Activated naive CD4-positive, alpha-beta T cell treated with anti-CD3 and anti-CD28 coated beads for 36 hours (primary cell): ENCODE results near the gene RAB11FIP5. TPM values are rescaled to one million over a fixed set of nuclear protein-coding genes. Genes with fewer than 3 reads are reported as not detected.
A peak's percentile ranks its signal among the peaks of the same experiment; 100 is the strongest.

Experiments
- CTCF ChIA-PET: fragments of 350-600 bp; sonication (Branson Sonifier 250); formaldehyde crosslinking; loops from one replicate; lab custom pipeline; 2021; ENCODE audit warnings: antibody characterized with exemption; lab: Charles Lee
- DNase-seq: peaks from one replicate; pipeline ENCODE4 v3.0.0-alpha.2; 2020
- H3K27ac Mint-ChIP-seq: one replicate; pipeline ENCODE4 v1.8.0; 2021; ENCODE audit warnings: mild to moderate bottlenecking, mixed read lengths
- H3K27me3 Mint-ChIP-seq: one replicate; pipeline ENCODE4 v1.8.0; 2021; ENCODE audit warnings: low read depth, mixed read lengths
- H3K36me3 Mint-ChIP-seq: one replicate; pipeline ENCODE4 v1.8.0; 2021; ENCODE audit warnings: low read depth, mixed read lengths
- H3K4me1 Mint-ChIP-seq: one replicate; pipeline ENCODE4 v1.8.0; 2021; ENCODE audit warnings: low read depth, mixed read lengths
- H3K4me3 Mint-ChIP-seq: one replicate; pipeline ENCODE4 v1.8.0; 2021; ENCODE audit warnings: mild to moderate bottlenecking, moderate library complexity, mixed read lengths
- H3K9me3 Mint-ChIP-seq: one replicate; pipeline ENCODE4 v1.8.0; 2021; ENCODE audit warnings: mixed read lengths
- intact Hi-C: fragments of 100-400 bp; cut with micrococcal nuclease; formaldehyde crosslinking; loops from one replicate; pipeline ENCODE4 v1.15.1; 2023
- total RNA-seq, 2 experiments: library from RNA; stranded (reverse); gene quantifications; one replicate each; pipeline ENCODE4 v1.2.3, GENCODE V29; 2021

The RAB11FIP5 gene, protein sequence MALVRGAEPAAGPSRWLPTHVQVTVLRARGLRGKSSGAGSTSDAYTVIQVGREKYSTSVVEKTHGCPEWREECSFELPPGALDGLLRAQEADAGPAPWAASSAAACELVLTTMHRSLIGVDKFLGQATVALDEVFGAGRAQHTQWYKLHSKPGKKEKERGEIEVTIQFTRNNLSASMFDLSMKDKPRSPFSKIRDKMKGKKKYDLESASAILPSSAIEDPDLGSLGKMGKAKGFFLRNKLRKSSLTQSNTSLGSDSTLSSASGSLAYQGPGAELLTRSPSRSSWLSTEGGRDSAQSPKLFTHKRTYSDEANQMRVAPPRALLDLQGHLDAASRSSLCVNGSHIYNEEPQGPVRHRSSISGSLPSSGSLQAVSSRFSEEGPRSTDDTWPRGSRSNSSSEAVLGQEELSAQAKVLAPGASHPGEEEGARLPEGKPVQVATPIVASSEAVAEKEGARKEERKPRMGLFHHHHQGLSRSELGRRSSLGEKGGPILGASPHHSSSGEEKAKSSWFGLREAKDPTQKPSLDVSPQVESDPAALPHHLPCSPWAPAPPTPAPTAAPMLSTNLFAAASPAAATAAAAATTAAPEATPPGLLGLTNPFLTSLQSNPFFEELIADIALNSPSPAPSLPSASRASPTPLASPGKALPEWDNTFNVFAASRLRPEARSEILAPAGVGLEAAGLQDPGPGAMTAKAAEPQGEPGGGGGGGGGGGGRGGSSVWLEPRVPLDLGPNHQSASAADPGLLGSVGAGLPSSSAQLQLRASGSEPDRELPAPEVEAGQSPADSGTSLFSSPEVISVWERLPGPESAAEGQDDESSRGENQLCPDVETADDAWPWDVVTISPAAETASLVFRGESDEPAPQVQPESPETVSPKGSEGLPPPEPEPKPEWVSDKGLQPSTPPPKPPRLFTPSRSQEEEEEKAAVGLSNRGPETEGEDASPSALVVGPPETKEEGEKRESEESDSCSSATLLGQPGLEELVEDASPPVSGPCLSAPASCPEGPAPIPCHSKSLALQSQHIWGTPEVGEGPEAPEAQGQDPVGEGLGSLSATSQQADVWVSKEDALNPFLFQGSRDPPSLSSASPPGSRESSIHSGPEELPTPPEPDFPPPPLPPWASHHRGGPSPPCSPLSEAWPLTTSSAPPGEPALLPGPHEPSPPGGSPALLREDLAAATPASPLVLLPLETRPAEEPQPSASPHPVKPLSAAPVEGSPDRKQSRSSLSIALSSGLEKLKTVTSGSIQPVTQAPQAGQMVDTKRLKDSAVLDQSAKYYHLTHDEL (N-terminal part only)
- total RNA-seq = 1 to 10 TPM; 7.3 to 7.4 TPM

DNA sequence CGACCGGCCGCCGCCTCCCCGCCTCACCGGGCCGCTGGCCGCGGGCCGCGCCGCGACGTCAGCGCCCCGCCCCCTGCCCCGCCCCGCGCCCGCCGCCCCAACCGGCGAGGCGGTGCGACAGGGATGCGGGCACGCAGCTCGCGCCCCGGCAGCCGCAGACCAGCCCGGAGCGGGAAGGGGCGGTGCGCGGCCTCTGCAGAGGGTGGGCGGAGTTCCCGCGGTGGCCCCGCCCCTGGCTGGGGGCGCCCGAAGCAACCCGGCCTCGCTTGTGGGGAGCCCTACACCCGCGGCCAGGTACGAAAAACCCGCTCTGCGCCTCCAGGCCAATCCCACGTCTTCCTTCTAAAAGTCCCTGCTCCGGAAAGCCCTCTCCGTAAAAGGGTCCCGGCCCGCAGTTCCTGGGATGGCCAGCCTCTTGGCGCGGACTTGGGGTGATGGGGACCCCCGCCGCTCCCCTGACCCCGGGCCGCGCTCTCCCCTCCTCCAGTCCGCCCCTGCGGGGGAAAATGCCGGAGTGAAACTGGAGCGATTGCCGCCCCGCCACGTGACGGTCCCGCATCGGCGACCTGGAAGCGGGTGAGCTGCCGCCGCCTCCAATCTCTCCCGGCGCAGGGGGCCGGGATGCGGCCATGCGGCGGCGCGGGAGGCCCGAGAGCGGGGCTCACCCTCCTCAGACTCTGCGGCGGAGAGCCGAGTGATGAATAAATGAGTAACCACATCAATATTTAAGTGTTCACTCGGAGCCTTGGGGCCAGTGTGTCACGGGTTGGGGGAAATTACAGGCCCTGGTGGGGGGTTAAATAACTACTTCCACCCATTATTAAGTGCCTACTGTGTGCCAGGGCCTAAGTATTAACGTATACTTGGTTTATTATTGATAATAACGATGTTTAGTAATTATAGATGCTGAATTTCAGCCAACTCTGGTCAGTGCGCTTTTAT is at the start of gene RAB11FIP5:
Gene RAB11FIP5 (minus strand): TSS at position 36 of the 942 bp plus-strand sequence. CDS start 171 bp downstream, outside the sequence.
- H3K27ac Mint-ChIP-seq = no peak within 1 kb of the TSS
- intact Hi-C loops = loop anchor here (1.0 to 10.0 kb wide), 9 partner anchors 42 to 1722 kb away; partner anchors contain the start of genes EGR4, EMX1, HK2 and INO80B
- peak within 1 kb of the TSS; percentile 81 for H3K4me3 Mint-ChIP-seq
- peaks cover 21% of the 10 kb centered on the region for H3K4me1 Mint-ChIP-seq
- peaks cover 1% of the 10 kb centered on the region for H3K36me3 Mint-ChIP-seq
- H3K9me3 Mint-ChIP-seq = no peaks in the 10 kb centered on the region
- DNase-seq = peak; percentile 78
- CTCF ChIA-PET = interaction anchor here (1.0 to 4.2 kb wide), 2 partner anchors 64 to 227 kb away, joined by 3 to 18 read pairs; no protein-coding TSS in a partner anchor
- H3K27me3 Mint-ChIP-seq = no peaks in the 10 kb centered on the region

DNA sequence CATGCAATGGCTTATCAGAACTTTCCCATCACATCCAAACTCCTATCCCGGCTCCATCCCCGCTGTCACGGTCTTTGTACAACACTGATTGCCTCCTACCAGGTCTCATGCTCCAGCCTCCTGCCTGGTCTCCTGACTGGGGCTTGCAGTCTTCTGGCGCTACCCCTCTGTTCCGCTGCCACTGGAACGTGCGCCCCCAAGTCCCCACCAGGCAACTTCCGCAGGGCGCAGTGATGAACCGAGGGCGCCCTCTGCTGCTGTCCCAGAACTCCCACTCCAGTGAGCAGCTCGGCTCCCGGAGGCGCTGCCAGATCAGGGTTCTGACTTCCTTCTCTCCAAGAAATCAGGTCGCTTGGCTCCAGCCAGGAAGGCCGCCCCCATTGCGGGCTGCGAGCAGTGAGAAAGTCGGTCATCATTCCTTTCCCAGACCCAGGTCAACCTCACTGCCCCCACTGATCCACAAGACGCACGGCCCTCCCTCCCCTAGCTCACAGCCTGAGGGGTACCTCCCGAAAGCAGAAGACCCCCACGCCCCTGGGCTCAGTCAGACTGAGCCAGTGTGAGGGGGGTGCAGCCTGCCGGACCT is 43.9 kb upstream of the RAB11FIP5 start:
- Mint-ChIP-seq H3K4me1 (no peaks in the 10 kb centered on the region), H3K27me3 (peaks cover 30% of the 10 kb centered on the region), H3K36me3 (no peaks in the 10 kb centered on the region), H3K9me3 (no peaks in the 10 kb centered on the region), H3K27ac (no peak overlapping the region), H3K4me3 (no peak overlapping the region)
- CTCF ChIA-PET = interaction anchor here (0.6 to 6.1 kb wide), 15 partner anchors 16 to 264 kb away, joined by 3 to 75 read pairs (median 4); partner anchors contain the start of gene SMYD5
- intact Hi-C loops = loop anchor here (1.0 kb wide), 3 partner anchors 71 to 263 kb away; no protein-coding TSS in a partner anchor
- peak; percentile 62 for DNase-seq

DNA sequence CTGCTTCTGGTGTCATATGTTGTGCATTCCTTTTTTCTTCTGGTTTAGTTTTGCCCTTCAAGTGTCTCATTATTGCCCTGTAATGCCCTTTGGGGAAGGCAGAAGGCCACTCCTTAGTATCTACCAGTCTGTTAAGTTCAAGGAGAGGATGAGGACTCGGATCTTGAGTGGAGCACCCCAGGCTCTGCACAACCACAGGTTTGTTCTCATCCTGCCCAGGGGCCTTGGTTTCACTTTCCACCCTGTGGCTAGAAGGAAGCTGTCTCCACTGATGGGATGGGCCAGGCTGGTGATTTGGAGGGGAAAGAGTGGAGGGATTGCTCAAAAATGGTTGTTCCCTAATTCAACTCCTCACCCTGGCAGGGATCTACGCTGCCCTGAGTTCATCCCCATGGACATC is 30.2 kb upstream of the RAB11FIP5 start:
- no peak for DNase-seq
- no peak overlapping the region for H3K27ac Mint-ChIP-seq
- H3K9me3 Mint-ChIP-seq = no peaks in the 10 kb centered on the region
- H3K27me3 Mint-ChIP-seq = peaks cover 6% of the 10 kb centered on the region
- no peak overlapping the region for H3K4me3 Mint-ChIP-seq
- no peaks in the 10 kb centered on the region for H3K36me3 Mint-ChIP-seq
- no peaks in the 10 kb centered on the region for H3K4me1 Mint-ChIP-seq
- CTCF ChIA-PET = no interaction called here
- intact Hi-C loops = no loop called here

DNA sequence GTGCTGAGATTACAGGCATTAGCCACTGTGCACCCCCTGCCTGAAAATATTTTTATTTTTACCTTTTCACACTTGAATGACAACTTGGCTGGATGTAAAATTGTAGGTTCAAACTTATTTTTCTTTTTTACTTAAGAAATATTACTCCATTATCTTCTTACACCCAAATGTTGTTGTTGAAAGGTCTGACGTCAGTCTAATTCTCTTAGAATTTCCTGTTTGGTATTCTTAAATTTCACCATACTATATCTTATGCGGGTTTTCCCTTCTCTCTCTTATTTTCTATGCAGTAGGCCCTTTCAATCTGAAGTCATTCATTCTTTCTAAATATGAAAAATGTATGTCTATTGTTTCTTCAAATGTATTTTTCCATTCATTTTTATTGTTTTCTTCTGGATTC is 29.1 kb upstream of the RAB11FIP5 start:
- intact Hi-C loops = no loop called here
- no peak for DNase-seq
- Mint-ChIP-seq H3K4me1 (no peaks in the 10 kb centered on the region), H3K27ac (no peak overlapping the region), H3K9me3 (no peaks in the 10 kb centered on the region), H3K27me3 (peaks cover 6% of the 10 kb centered on the region), H3K4me3 (no peak overlapping the region), H3K36me3 (no peaks in the 10 kb centered on the region)
- CTCF ChIA-PET = no interaction called here

DNA sequence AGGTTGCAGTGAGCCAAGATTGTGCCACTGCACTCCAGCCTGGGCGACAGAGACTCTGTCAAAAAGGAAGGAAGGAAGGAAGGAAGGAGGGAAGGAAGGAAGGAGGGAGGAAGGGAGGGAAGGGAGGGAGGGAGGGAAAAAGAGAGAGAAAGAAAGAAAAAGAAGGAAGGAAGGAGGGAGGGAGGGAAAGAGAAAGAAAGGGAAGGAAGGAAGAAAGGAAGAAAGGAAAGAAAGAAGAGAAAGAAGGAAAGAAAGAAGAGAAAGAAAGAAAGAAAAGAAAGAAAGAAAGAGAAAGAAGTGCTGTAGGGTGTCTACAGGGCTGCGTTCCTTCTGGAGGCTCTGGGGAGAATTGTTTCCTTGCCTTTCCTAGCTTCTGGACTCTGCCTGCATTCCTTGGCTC is 22.5 kb upstream of the RAB11FIP5 start:
- Mint-ChIP-seq H3K9me3 (no peaks in the 10 kb centered on the region), H3K27ac (no peak overlapping the region), H3K4me3 (no peak overlapping the region), H3K27me3 (no peaks in the 10 kb centered on the region), H3K4me1 (no peaks in the 10 kb centered on the region), H3K36me3 (no peaks in the 10 kb centered on the region)
- no peak for DNase-seq
- intact Hi-C loops = no loop called here
- CTCF ChIA-PET = no interaction called here

DNA sequence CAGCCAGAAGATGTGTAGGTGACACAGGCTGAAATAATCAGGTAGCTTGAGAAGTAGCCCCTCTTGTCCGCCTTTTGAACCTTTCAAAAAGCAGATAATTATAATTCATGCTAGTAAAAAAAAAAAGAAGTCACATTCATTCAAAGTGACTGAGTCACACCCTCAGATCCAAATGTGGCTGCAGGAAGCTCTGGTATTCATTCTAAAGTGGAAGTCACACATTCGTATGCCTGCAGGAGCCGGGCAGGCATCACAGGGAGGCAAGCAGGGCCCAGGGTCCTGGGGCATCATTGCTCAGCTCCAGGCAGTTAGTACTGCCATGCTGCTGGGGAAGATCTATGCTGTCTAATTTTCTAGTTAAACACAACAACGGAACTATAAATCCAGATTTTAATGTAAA is 21.7 kb upstream of the RAB11FIP5 start:
- Mint-ChIP-seq H3K27me3 (no peaks in the 10 kb centered on the region), H3K27ac (no peak overlapping the region), H3K9me3 (no peaks in the 10 kb centered on the region), H3K36me3 (no peaks in the 10 kb centered on the region), H3K4me1 (no peaks in the 10 kb centered on the region), H3K4me3 (no peak overlapping the region)
- intact Hi-C loops = no loop called here
- no peak for DNase-seq
- CTCF ChIA-PET = no interaction called here

DNA sequence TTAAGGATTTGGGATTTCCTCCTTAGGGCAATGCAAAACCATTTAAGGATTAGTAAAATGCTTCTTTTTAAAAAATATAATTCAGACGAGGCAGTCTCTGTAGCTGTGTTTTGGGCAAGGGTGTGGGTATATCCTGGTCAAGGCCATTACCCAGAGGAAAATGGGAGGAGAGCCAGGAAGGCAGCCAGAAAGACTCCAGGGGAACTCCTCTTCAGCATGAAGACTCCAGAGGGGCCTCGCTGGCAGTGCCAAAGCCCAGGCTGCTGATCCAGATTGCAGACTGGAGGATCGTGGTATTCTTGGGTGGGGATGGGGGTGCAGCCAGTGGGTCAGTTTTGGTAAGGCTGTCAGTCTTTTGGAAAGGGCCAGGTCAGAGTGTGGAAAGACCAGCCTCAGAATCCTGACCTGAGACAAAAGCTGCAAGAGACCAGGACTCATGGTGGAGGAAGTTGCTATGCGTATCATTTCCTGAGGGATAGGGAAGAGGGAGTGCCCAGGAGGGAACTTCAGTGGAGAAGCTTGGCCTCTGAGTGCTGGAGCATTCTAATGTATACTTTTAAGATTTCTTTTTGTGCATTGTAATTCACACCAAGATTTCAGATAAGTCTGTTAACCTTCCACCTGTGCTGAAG is 20.9 kb upstream of the RAB11FIP5 start:
- Mint-ChIP-seq H3K4me1 (no peaks in the 10 kb centered on the region), H3K27ac (no peak overlapping the region), H3K36me3 (no peaks in the 10 kb centered on the region), H3K4me3 (no peak overlapping the region), H3K27me3 (peaks cover 3% of the 10 kb centered on the region), H3K9me3 (no peaks in the 10 kb centered on the region)
- intact Hi-C loops = no loop called here
- DNase-seq = no peak
- CTCF ChIA-PET = no interaction called here

DNA sequence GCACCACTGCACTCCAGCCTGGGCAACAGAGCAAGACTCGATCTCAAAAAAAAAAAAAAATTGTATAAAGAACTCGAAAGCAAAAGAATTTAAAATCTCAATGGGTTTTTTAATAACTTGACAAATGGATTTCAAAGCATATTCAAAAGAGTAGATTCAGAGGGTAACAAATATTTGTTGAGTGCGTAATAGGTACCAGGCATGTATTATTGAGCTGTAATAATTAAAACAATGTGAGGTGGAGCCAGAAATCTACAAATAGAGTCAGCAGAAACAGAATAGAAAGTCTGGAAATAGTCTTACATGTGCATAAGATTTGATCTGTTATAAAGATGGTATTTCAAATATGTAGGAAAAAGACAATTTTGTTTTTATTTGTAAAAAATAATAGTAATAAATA is 19.1 kb upstream of the RAB11FIP5 start:
- Mint-ChIP-seq H3K27ac (no peak overlapping the region), H3K9me3 (no peaks in the 10 kb centered on the region), H3K27me3 (peaks cover 3% of the 10 kb centered on the region), H3K4me1 (no peaks in the 10 kb centered on the region), H3K4me3 (no peak overlapping the region), H3K36me3 (no peaks in the 10 kb centered on the region)
- intact Hi-C loops = no loop called here
- CTCF ChIA-PET = no interaction called here
- no peak for DNase-seq

DNA sequence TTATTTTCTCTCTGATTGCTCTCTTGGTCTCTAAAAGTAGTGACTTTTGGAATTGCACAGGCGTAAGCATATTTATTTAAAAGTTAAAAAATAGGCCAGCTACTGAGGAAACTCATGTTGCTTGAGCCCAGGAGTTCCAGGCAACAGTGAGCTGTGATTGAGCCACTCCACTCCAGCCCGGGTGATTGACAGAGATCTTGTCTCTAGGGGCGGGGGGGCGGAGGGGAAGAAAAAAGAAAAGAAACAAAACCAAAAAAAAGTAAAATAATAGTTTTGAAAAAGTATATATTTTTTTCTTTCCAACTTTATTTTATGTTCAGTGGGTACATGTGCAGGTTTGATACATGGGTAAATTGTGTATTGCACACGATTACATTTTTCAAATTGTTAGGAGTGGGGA is 18.0 kb upstream of the RAB11FIP5 start:
- H3K9me3 Mint-ChIP-seq = no peaks in the 10 kb centered on the region
- no peak overlapping the region for H3K4me3 Mint-ChIP-seq
- H3K36me3 Mint-ChIP-seq = no peaks in the 10 kb centered on the region
- CTCF ChIA-PET = no interaction called here
- no peak for DNase-seq
- intact Hi-C loops = no loop called here
- no peak overlapping the region for H3K27ac Mint-ChIP-seq
- peaks cover 3% of the 10 kb centered on the region for H3K27me3 Mint-ChIP-seq
- no peaks in the 10 kb centered on the region for H3K4me1 Mint-ChIP-seq

DNA sequence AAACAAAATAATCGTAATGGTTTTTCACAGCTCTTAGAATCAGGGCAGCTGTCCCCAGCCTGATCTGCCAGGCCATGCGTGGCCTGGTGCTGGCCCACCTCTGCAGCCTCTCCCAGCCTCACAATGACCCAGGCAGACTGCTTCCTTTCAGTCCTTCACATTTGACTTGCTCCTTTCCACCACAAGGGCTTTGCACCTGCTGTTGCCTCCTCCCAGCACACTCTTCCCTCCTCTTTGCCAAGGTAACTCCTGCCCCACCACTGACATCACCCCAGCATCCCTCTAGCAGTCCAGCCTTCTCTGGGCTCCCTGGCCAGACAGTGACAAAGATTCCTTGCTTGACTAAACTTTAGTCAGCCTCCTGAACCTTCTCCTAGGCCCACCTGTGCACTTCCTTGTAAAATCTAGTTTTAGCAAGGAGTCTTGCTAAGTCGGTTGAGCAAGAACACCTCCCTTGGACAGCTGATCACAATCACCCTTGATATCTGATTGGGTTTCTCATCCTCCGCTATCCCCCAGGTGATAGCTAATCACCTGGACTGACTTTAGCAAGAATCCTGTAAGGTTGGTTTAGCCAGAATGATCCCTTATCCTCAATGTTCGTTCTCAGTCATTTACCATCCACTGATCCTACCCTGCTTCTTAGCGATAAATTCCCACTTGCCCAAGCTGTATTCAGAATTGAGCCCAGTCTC is 16.2 kb upstream of the RAB11FIP5 start:
- Mint-ChIP-seq H3K4me3 (no peak overlapping the region), H3K27me3 (peaks cover 3% of the 10 kb centered on the region), H3K27ac (no peak overlapping the region), H3K9me3 (no peaks in the 10 kb centered on the region), H3K4me1 (no peaks in the 10 kb centered on the region), H3K36me3 (no peaks in the 10 kb centered on the region)
- CTCF ChIA-PET = interaction anchor here (1.1 kb wide), 1 partner anchor 230 kb away, joined by 3 read pairs; no protein-coding TSS in a partner anchor
- intact Hi-C loops = no loop called here
- DNase-seq = no peak
